Colonic mucosa (tissue), 4 donors: ENCODE data around the gene ACAD11. TPM values are rescaled to one million over a fixed set of nuclear protein-coding genes. Genes with fewer than 3 reads are reported as not detected.

ENCODE experiments used
- DNase-seq: peaks from one replicate; pipeline ENCODE4 v3.0.0-alpha.2; 2020
- H3K27ac ChIP-seq: fragments of 200-600 bp; one replicate; pipeline ENCODE4 v1.8.0; 2021
- H3K27me3 ChIP-seq: fragments of 200-600 bp; one replicate; pipeline ENCODE4 v1.8.0; 2021
- H3K36me3 ChIP-seq: fragments of 200-600 bp; one replicate; pipeline ENCODE4 v1.8.0; 2021
- H3K4me1 ChIP-seq: fragments of 200-600 bp; one replicate; pipeline ENCODE4 v1.8.0; 2021; ENCODE audit warnings: mild to moderate bottlenecking
- H3K4me3 ChIP-seq: fragments of 200-600 bp; one replicate; pipeline ENCODE4 v1.8.0; 2021
- H3K9ac ChIP-seq, 2 donors: one replicate each; pipeline ENCODE4 v1.7.0; 2013; ENCODE audit warnings: control low read depth in 2 of 2, low read depth in 2 of 2, low read length in 2 of 2
- H3K9me3 ChIP-seq: fragments of 200-600 bp; one replicate; pipeline ENCODE4 v1.8.0; 2021
- intact Hi-C: fragments of 100-400 bp; cut with DNase I; formaldehyde crosslinking; loops from one replicate; pipeline ENCODE4 v1.14.1; 2022
- total RNA-seq, 2 donors: library from RNA; stranded (reverse); fragmentation: NEBNext Ultra II Directional in 1 of 2; extraction: Animal tissue kit (Norgen Biotek cat#: 25700) in 1 of 2; gene quantifications; one replicate each; pipeline ENCODE4 v1.2.1, GENCODE V29; 2021
- TF ChIP-seq, protein P1 (sequence below): fragments of 200-600 bp; IDR thresholded peaks from one replicate; pipeline ENCODE4 v1.8.0; 2022; ENCODE audit warnings: antibody characterized with exemption, mild to moderate bottlenecking
- donor health status: healthy.
- donor health status: DM: no; HTN: no; CAD: no.
- donor health status: DM: no; HTN: no; CAD: no.

ACAD11 gene
- total RNA-seq, 2 donors from 2014 or later: 7.2 to 8.9 TPM

- DNase-seq: no peak
- Histone ChIP-seq H3K27ac (no peak overlapping the region), H3K27me3 (no peaks in the 10 kb centered on the region), H3K9me3 (no peaks in the 10 kb centered on the region), H3K36me3 (peaks cover 6% of the 10 kb centered on the region), H3K4me1 (no peaks in the 10 kb centered on the region), H3K4me3 (no peak overlapping the region), H3K9ac (no peak overlapping the region)
- intact Hi-C loops: loop anchor here (10.0 kb wide), 1 partner anchor 177 kb away; no protein-coding TSS in a partner anchor
- TF ChIP-seq, protein P1, sequence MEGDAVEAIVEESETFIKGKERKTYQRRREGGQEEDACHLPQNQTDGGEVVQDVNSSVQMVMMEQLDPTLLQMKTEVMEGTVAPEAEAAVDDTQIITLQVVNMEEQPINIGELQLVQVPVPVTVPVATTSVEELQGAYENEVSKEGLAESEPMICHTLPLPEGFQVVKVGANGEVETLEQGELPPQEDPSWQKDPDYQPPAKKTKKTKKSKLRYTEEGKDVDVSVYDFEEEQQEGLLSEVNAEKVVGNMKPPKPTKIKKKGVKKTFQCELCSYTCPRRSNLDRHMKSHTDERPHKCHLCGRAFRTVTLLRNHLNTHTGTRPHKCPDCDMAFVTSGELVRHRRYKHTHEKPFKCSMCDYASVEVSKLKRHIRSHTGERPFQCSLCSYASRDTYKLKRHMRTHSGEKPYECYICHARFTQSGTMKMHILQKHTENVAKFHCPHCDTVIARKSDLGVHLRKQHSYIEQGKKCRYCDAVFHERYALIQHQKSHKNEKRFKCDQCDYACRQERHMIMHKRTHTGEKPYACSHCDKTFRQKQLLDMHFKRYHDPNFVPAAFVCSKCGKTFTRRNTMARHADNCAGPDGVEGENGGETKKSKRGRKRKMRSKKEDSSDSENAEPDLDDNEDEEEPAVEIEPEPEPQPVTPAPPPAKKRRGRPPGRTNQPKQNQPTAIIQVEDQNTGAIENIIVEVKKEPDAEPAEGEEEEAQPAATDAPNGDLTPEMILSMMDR: no peak
Measured at GRCh38 chr3:132682201-132682600, 22.6 kb upstream of the ACAD11 start.

DNA sequence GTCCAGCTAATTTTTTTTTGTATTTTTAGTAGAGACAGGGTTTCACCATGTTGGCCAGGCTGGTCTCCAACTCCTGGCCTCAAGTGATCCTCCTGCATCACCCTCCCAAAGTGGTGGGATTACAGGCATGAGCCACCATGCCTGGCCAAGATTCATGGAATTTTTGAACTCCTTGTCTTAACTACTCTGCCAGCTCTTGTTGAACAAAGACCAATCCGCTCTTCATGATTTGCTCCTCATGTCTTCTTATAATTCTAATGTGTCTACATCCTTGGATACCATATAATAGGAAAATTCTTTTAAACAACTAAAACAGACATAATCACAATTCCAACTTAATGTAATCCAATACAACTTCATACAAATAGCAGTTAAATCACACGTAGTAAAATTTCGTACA lies 21.8 kb upstream of the ACAD11 start:
- Histone ChIP-seq H3K9ac (no peak overlapping the region), H3K4me3 (no peak overlapping the region), H3K4me1 (no peaks in the 10 kb centered on the region), H3K27me3 (no peaks in the 10 kb centered on the region), H3K36me3 (peaks cover 6% of the 10 kb centered on the region), H3K9me3 (no peaks in the 10 kb centered on the region), H3K27ac (no peak overlapping the region)
- DNase-seq: no peak
- TF ChIP-seq, protein P1: no peak
- intact Hi-C loops: loop anchor here (10.0 kb wide), 1 partner anchor 177 kb away; no protein-coding TSS in a partner anchor

DNA sequence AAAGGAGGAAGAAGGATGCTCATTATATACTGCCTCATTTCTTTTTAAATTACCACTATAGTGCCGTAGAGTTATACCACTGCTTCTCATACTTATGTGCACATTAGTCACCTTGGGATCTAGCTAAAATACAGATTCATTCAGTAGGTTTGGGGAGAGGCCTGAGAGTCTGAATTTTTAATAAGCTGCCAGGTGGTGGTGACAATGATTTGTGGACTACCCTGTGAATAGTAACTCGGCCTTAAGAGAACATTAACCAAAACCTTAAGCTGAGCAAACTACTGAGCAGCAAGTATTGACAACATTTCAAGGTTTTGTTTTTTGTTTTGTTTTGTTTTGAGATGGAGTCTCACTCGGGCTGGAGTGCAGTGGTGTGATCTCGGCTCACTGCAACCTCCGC lies 20.3 kb upstream of the ACAD11 start:
- no peaks in the 10 kb centered on the region for H3K27me3 ChIP-seq
- intact Hi-C loops: loop anchor here (10.0 kb wide), 1 partner anchor 175 kb away; no protein-coding TSS in a partner anchor
- H3K27ac ChIP-seq: no peak overlapping the region
- no peaks in the 10 kb centered on the region for H3K4me1 ChIP-seq
- TF ChIP-seq, protein P1: no peak
- DNase-seq: no peak
- H3K9me3 ChIP-seq: no peaks in the 10 kb centered on the region
- peaks cover 6% of the 10 kb centered on the region for H3K36me3 ChIP-seq
- H3K4me3 ChIP-seq: no peak overlapping the region
- no peak overlapping the region for H3K9ac ChIP-seq

DNA sequence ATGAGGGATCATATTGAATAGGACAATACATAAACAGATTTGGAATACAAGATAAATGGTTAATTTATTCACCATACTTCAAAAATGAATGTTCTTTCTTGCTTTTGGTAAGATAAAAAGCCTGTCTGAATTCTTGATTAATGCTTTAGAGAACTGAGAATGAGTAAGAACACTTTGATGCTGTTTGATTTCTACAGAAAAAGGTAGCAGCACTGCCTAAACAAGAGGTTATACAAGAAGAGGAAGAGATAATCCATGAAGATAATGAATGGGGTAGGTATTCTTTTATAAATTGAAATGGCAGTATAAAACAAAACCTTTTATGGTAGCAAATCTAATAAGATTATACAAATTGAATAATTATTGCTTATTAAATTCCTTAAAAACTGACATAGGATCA lies 15.8 kb upstream of the ACAD11 start:
- no peaks in the 10 kb centered on the region for H3K27me3 ChIP-seq

DNA sequence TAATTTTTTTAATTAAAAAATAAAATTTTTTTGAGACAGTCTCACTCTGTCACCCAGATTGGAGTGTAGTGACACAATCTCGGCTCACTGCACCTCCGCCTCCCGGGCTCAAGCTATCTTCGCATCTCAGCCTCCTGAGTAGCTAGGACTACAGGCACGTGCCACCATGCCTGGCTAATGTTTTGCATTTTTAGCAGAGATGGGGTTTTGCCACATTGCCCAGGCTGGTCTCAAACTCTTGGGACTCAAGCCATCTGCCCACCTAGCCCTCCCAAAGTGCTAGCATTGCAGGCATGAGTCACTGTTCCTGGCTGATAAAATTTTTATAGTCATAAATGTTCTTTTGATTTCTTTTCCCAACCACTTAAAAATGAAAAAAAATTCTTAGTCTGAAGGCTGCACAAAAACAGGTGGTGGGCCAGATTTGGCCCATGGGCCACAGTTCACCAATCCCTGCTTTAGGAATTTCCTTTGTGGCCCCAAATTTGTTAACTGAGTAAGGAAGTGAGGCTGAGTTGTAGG lies 9.7 kb upstream of the ACAD11 start:
- TF ChIP-seq, protein P1: no peak
- intact Hi-C loops: no loop called here

More for the DNA sequence above, 15.8 kb upstream of the ACAD11 start:
- Histone ChIP-seq H3K36me3 (no peaks in the 10 kb centered on the region), H3K4me1 (no peaks in the 10 kb centered on the region), H3K27ac (no peak overlapping the region), H3K9me3 (no peaks in the 10 kb centered on the region), H3K4me3 (no peak overlapping the region), H3K9ac (no peak overlapping the region)
- DNase-seq: no peak
- intact Hi-C loops: no loop called here
- TF ChIP-seq, protein P1: no peak

More for the DNA sequence above, 9.7 kb upstream of the ACAD11 start:
- no peak overlapping the region for H3K27ac ChIP-seq
- no peaks in the 10 kb centered on the region for H3K36me3 ChIP-seq
- no peaks in the 10 kb centered on the region for H3K4me1 ChIP-seq
- no peak overlapping the region for H3K4me3 ChIP-seq
- DNase-seq: no peak
- no peaks in the 10 kb centered on the region for H3K27me3 ChIP-seq
- H3K9ac ChIP-seq: no peak overlapping the region
- H3K9me3 ChIP-seq: no peaks in the 10 kb centered on the region
